Neuronal stem cell (in vitro differentiated cells): ENCODE results near the gene CGB8.
"Not testable (repeated sequence)": the region's sequence is repeated elsewhere in the genome, so short reads cannot be mapped to it uniquely, and the experiment has no call there.

ENCODE experiments used
- DNase-seq: peaks from one replicate; pipeline ENCODE4 v3.0.0-alpha.2; 2013; ENCODE audit warnings: low spot score
- H2AFZ ChIP-seq: one replicate; pipeline ENCODE4 v1.6.1; 2013; ENCODE audit warnings: mild to moderate bottlenecking, low read length, inconsistent platforms
- H2AK5ac ChIP-seq: 2 replicates; pipeline ENCODE4 v1.6.1; 2013; ENCODE audit warnings: low read depth, mild to moderate bottlenecking, inconsistent platforms, low read length, moderate library complexity, mixed read lengths
- H2BK120ac ChIP-seq: 2 replicates; pipeline ENCODE4 v1.6.1; 2013; ENCODE audit warnings: low read depth, mild to moderate bottlenecking, inconsistent platforms, low read length, moderate library complexity, mixed read lengths
- H2BK12ac ChIP-seq: one replicate; pipeline ENCODE4 v1.6.1; 2013; ENCODE audit warnings: low read length, inconsistent platforms
- H2BK15ac ChIP-seq: 2 replicates; pipeline ENCODE4 v1.6.1; 2013; ENCODE audit warnings: mild to moderate bottlenecking, low read length, inconsistent platforms, mixed read lengths
- H2BK5ac ChIP-seq: one replicate; pipeline ENCODE4 v1.6.1; 2013; ENCODE audit warnings: inconsistent platforms, mild to moderate bottlenecking, low read length, moderate library complexity
- H3K14ac ChIP-seq: one replicate; pipeline ENCODE4 v1.6.1; 2013; ENCODE audit warnings: low read length, inconsistent platforms
- H3K18ac ChIP-seq: 2 replicates; pipeline ENCODE4 v1.6.1; 2013; ENCODE audit warnings: low read length, inconsistent platforms
- H3K23ac ChIP-seq: 2 replicates; pipeline ENCODE4 v1.6.1; 2013; ENCODE audit warnings: low read depth, mild to moderate bottlenecking, mixed read lengths, low read length, inconsistent platforms; ENCODE audit not compliant: poor library complexity
- H3K27ac ChIP-seq: replicated peaks from 3 replicates; pipeline ENCODE4 v1.5.1; 2013; ENCODE audit warnings: low read length, inconsistent platforms
- H3K27me3 ChIP-seq, 3 experiments: 2 replicates each; pipeline ENCODE4 v1.6.1; 2013; ENCODE audit warnings: low read length in 3 of 3, mild to moderate bottlenecking in 2 of 3, inconsistent platforms in 1 of 3, low read depth in 1 of 3, mixed read lengths in 1 of 3, moderate library complexity in 1 of 3; ENCODE audit not compliant: control insufficient read depth in 3 of 3, insufficient read depth in 3 of 3
- H3K36me3 ChIP-seq, 2 donors: replicated peaks in 1 of 2; 2 replicates each; pipeline ENCODE4 v1.6.1; 2013; ENCODE audit warnings: low read length in 2 of 2; ENCODE audit not compliant: control insufficient read depth in 2 of 2, insufficient read depth in 2 of 2
- H3K4ac ChIP-seq: 2 replicates; pipeline ENCODE4 v1.6.1; 2013; ENCODE audit warnings: inconsistent platforms, mild to moderate bottlenecking, low read length, moderate library complexity
- H3K4me1 ChIP-seq, 2 donors: 1 replicate in 1 of 2; 2 replicates in 1 of 2; pipeline ENCODE4 v1.6.1; 2013; ENCODE audit warnings: low read length in 2 of 2, low read depth in 1 of 2; ENCODE audit not compliant: control insufficient read depth in 2 of 2, insufficient read depth in 1 of 2
- H3K4me2 ChIP-seq: one replicate; pipeline ENCODE4 v1.6.1; 2013; ENCODE audit warnings: mild to moderate bottlenecking, low read length, inconsistent platforms; ENCODE audit not compliant: insufficient read depth, poor library complexity, severe bottlenecking
- H3K4me3 ChIP-seq, 2 donors: 2 replicates each; pipeline ENCODE4 v1.5.1; 2013; ENCODE audit warnings: low read length in 2 of 2, mild to moderate bottlenecking in 2 of 2, inconsistent platforms in 1 of 2, moderate library complexity in 1 of 2
- H3K79me1 ChIP-seq: one replicate; pipeline ENCODE4 v1.6.1; 2013; ENCODE audit warnings: low read depth, mild to moderate bottlenecking, inconsistent platforms, low read length, moderate library complexity
- H3K9ac ChIP-seq: one replicate; pipeline ENCODE4 v1.6.1; 2013; ENCODE audit warnings: mild to moderate bottlenecking, low read depth, low read length, inconsistent platforms; ENCODE audit not compliant: poor library complexity
- H3K9me3 ChIP-seq, 2 donors: replicated peaks in 1 of 2; 2 replicates each; pipeline versions ENCODE3 to v1.6.1; 2013; ENCODE audit warnings: low read length in 2 of 2, mild to moderate bottlenecking in 2 of 2, inconsistent platforms in 1 of 2, low read depth in 1 of 2, mixed read lengths in 1 of 2, moderate library complexity in 1 of 2; ENCODE audit not compliant: control insufficient read depth in 2 of 2, insufficient read depth in 1 of 2
- H4K8ac ChIP-seq: one replicate; pipeline ENCODE4 v1.6.1; 2013; ENCODE audit warnings: low read depth, mild to moderate bottlenecking, inconsistent platforms, low read length, moderate library complexity
- H4K91ac ChIP-seq: one replicate; pipeline ENCODE4 v1.6.1; 2013; ENCODE audit warnings: low read length, low read depth, mild to moderate bottlenecking, inconsistent platforms; ENCODE audit not compliant: poor library complexity
- WGBS, 2 donors: extraction: QIAGEN DNeasy Blood & Tissue Kit; methylation state at CpG; one replicate each; pipeline ENCODE4 v1.1.7; 2013; ENCODE audit warnings: missing lambda C conversion rate in 2 of 2, mixed read lengths in 1 of 2; ENCODE audit not compliant: insufficient read length in 2 of 2, insufficient replicate concordance in 1 of 2; ENCODE audit errors: extremely low coverage in 2 of 2; 5-methylcytosine and 5-hydroxymethylcytosine counted together

CGB8 gene

DNA sequence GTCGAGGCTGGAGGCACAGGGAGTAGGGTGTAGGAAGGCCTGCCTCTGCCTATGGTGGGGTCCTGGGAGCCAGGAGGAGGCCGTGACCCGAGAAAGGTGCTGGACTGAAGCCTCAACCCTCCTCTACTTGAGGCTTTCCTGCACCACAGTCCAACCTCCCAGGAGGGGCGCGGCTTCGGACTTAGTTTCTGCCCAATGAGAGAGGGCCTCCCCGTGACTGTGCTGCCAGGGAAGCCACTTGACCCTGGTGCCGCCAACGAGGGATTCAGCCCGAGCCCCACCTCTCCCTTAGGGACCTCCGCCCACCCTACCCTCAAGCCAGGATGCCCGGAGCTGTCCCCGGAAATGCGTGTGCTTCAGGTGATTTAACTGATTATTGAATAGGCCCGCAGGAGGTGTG, 24.7 kb downstream of the CGB8 start, which contains the start of gene CGB3:
CGB3 (minus strand) TSS at position 101 of the 400 bp plus-strand sequence. CDS start 362 bp downstream, outside the sequence.
- not testable (repeated sequence) for H3K4me2 ChIP-seq, H2AFZ ChIP-seq, H2AK5ac ChIP-seq, H3K18ac ChIP-seq, H3K23ac ChIP-seq, H2BK120ac ChIP-seq, H3K9ac ChIP-seq, H4K91ac ChIP-seq, H3K27ac ChIP-seq, H2BK12ac ChIP-seq, DNase-seq, H3K79me1 ChIP-seq, H3K4me3 ChIP-seq, H3K36me3 ChIP-seq, H2BK15ac ChIP-seq, H3K9me3 ChIP-seq, H2BK5ac ChIP-seq, H3K27me3 ChIP-seq, H4K8ac ChIP-seq, H3K4ac ChIP-seq, H3K14ac ChIP-seq, H3K4me1 ChIP-seq
- no CpG with 5 or more reads among the region's 15 CpGs for WGBS, 2 donors

DNA sequence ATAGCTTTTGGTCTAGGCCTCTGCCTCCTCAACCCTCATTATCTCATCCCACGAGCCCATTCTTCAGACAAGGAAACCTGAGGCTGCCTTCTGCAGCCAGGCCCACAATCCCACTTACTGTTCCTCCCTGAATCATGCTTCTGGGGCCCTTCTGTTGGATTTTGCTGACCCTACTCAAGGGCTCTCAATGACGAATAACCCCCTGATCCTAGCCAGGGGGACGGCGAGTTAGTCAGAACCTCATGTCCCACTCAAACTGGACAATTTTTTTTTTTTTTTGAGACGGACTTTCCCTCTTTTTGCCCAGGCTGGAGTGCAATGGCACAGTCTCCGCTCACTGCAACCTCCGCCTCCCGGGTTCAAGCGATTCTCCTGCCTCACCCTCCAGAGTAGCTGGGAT, 26.8 kb downstream of the CGB8 start:
- Histone ChIP-seq H2AK5ac (no peak overlapping the region), H3K4me2 (no peak overlapping the region), H3K36me3 (peaks cover 0 to 2% of the 10 kb centered on the region in 2 donors), H2BK15ac (no peak overlapping the region), H2BK120ac (no peak overlapping the region), H3K9me3 (no peaks in the 10 kb centered on the region), H2BK5ac (no peak overlapping the region), H3K4me1 (peaks cover 9% of the 10 kb centered on the region in 2 donors), H3K18ac (no peak overlapping the region), H3K4ac (no peak overlapping the region), H2AFZ (no peak overlapping the region), H3K23ac (no peak overlapping the region), H4K8ac (no peak overlapping the region), H3K27ac (no peak overlapping the region), H3K4me3 (no peak overlapping the region), H4K91ac (no peak overlapping the region), H3K79me1 (no peaks in the 10 kb centered on the region), H3K27me3 (peaks cover 0 to 25% (median 0%) of the 10 kb centered on the region in 3 experiments), H3K14ac (no peak overlapping the region), H3K9ac (no peak overlapping the region), H2BK12ac (no peak overlapping the region)
- DNase-seq = no peak
- WGBS, 2 donors = no CpG with 5 or more reads among the region's 9 CpGs

DNA sequence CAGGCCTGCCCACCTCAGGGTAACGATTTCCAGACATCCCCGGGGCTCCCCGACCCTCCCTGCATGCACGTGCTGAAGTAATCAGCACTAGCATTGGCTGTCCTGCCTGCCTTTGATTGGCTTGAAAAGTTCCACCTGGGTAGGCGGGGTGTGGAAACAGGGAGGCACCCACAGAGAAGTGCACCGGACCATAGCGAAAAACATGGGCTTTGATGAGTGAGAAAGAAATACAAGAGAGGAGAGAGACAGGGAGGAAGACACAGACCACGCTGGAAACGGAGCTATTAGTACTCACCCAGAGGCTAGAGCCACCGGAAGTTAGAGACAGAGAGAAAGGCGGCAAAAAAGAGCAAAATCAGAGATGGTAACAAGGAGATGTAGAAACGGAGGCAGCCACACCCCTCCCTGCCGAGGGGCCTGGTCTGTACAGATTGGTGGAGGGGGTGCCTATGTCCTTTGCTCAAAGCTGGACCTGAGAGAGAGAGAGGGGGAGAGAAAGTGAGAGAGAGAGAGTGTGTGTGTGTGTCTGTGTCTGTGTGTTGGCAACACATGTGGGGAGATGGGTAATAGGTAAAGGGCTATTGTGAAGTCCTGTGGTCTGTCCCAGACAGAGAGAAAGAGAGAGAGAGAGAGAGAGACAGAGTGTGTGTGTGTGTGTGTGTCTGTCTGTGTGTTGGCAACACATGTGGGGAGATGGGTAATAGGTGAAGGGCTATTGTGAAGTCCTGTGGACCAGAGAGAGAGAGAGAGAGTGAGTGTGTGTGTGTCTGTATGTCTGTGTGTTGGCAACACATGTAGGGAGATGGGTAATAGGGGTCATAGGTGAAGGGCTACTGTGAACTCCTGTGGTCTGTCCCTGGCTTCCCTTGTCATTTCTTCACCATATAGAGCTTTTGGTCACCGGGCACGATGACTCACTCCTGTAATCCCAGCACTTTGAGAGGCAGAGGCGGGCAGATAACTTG, 27.7 kb downstream of the CGB8 start:
- Histone ChIP-seq H2BK120ac (no peak overlapping the region), H3K79me1 (no peaks in the 10 kb centered on the region), H3K14ac (no peak overlapping the region), H3K4me3 (no peak overlapping the region), H3K18ac (no peak overlapping the region), H3K9me3 (no peaks in the 10 kb centered on the region), H4K8ac (peak overlapping the region; percentile 43), H2AK5ac (no peak overlapping the region), H2AFZ (peak overlapping the region; percentile 82), H3K27me3 (peaks cover 0 to 25% (median 0%) of the 10 kb centered on the region in 3 experiments), H3K4me2 (no peak overlapping the region), H3K4me1 (peaks cover 9% of the 10 kb centered on the region in 2 donors), H3K4ac (no peak overlapping the region), H3K23ac (peak overlapping the region; percentile 47), H3K36me3 (peaks cover under 1 to 8% of the 10 kb centered on the region in 2 donors), H2BK15ac (peak overlapping the region; percentile 37), H4K91ac (no peak overlapping the region), H3K9ac (no peak overlapping the region), H2BK5ac (no peak overlapping the region), H3K27ac (no peak overlapping the region), H2BK12ac (no peak overlapping the region)
- DNase-seq = no peak
- no CpG with 5 or more reads among the region's 16 CpGs for WGBS, 2 donors

DNA sequence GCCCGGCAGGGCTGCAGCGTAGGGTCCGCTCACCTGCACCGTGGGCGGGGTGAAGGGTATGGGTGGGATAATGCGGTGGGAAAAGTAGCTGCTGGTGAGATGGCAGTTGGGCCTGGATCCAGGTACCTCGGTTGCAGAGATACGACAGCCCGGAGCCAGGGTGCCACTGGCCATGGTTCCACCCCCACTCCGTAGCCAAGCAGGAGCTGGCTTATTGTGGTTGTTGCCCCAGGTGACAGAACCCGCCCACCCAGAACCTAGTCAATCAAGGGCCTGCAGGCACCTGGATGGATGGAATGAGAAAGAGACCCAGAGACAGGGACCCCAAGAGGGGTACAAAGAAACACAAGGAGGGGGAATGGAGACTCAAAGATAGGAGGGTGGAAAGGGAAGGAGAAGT, 28.6 kb downstream of the CGB8 start:
- no peak overlapping the region for H3K4me2 ChIP-seq
- peaks cover 9% of the 10 kb centered on the region in 2 donors for H3K4me1 ChIP-seq
- H3K14ac ChIP-seq = no peak overlapping the region
- no peaks in the 10 kb centered on the region for H3K79me1 ChIP-seq
- no peak for DNase-seq
- H3K27ac ChIP-seq = no peak overlapping the region
- H2BK5ac ChIP-seq = no peak overlapping the region
- whole genome bisulfite sequencing, 2 donors = no CpG with 5 or more reads among the region's 11 CpGs
- H3K36me3 ChIP-seq = peaks cover 6 to 17% of the 10 kb centered on the region in 2 donors
- peaks cover 0 to 25% (median 0%) of the 10 kb centered on the region in 3 experiments for H3K27me3 ChIP-seq
- no peaks in the 10 kb centered on the region for H3K9me3 ChIP-seq
- no peak overlapping the region for H4K8ac ChIP-seq
- H2AFZ ChIP-seq = no peak overlapping the region
- H3K4ac ChIP-seq = no peak overlapping the region
- H3K18ac ChIP-seq = no peak overlapping the region
- H3K23ac ChIP-seq = peak overlapping the region; percentile 73
- H2BK120ac ChIP-seq = no peak overlapping the region
- H2BK15ac ChIP-seq = no peak overlapping the region
- no peak overlapping the region for H4K91ac ChIP-seq
- no peak overlapping the region for H2AK5ac ChIP-seq
- H3K4me3 ChIP-seq = no peak overlapping the region
- no peak overlapping the region for H3K9ac ChIP-seq
- no peak overlapping the region for H2BK12ac ChIP-seq
